Measurements from ENCODE around the gene CDKN1C.

CDKN1C gene

DNA sequence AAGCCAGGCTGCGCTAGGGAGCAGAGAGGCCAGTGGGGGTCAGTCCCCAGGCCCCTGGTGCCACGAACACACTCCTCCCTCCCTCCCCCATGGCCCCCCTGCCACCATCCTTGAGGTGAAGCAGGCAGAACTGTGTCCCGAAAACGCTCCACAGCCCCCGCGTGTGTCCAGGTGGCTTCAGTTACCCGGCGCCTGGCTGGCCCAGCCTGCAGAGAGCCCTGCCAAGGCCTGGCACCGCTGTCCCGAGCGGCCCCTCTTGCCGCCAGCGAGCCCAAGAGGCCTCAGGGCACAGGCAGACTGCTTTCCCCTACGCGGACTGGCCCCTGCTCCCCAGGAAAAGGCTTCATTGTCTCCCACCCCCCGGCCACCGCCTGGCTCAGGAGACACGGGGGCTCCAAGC is 27.7 kb downstream of the CDKN1C start:
- Histone ChIP-seq H3K27me3 (ENCODE audit: insufficient read depth, low read length) (no peaks in the 10 kb centered on the region), H3K4me1 (ENCODE audit: insufficient read depth, low read length) (peaks cover 35% of the 10 kb centered on the region), H2AFZ (ENCODE audit: low read depth, low read length) (no peak overlapping the region), H3K36me3 (ENCODE audit: insufficient read depth, low read length) (no peaks in the 10 kb centered on the region), H3K9me3 (ENCODE audit: low read length) (no peaks in the 10 kb centered on the region), H3K4me3 (ENCODE audit: low read length) (no peak overlapping the region)

DNA sequence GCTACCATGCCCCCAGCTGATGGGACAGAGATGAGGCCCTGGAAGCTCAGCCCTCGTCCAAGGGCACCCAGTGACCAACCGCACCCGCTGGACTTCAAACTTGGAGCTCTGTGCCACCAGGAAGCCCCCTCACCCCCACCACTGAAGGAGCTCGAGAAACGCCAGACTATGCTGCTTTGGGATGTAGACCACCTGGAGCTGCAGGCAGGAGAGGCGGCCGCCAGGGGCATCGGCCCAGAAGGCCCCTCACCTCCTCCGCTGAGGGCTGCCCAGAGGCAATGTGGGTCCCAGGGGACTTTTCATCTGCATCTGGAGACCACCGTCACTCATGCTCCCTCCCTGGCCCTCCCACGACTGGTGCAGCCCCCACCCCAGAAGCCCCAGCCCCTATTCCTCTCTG is 28.3 kb downstream of the CDKN1C start:
- H3K4me1 ChIP-seq (ENCODE audit: insufficient read depth, low read length) = peaks cover 31% of the 10 kb centered on the region
- H3K36me3 ChIP-seq (ENCODE audit: insufficient read depth, low read length) = no peaks in the 10 kb centered on the region
- H3K9me3 ChIP-seq (ENCODE audit: low read length) = no peaks in the 10 kb centered on the region
- H2AFZ ChIP-seq (ENCODE audit: low read depth, low read length) = no peak overlapping the region
- no peak overlapping the region for H3K4me3 ChIP-seq (ENCODE audit: low read length)
- H3K27me3 ChIP-seq (ENCODE audit: insufficient read depth, low read length) = no peaks in the 10 kb centered on the region

DNA sequence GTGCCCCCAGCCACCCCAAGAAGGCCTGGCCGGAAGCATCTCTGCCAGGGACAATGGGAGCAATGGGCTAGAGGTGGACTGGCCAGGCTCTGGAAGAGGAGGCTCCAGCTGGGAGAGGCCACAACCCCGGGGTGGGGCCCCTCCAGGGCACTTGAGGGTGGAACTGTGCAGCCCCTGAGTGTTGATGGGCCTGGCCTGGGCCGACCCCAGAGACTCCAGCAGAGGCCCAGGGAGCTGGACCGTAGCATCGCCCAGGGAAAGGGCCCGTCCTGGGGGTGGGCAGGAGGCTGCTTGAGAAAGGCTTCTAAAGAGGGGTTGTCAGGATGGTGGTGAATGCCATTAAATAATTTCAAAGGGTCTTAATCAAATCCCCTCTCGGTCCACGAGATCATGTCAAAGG is 30.4 kb downstream of the CDKN1C start:
- Histone ChIP-seq H3K4me3 (ENCODE audit: low read length) (no peak overlapping the region), H3K4me1 (ENCODE audit: insufficient read depth, low read length) (peaks cover 31% of the 10 kb centered on the region), H2AFZ (ENCODE audit: low read depth, low read length) (no peak overlapping the region), H3K36me3 (ENCODE audit: insufficient read depth, low read length) (no peaks in the 10 kb centered on the region), H3K9me3 (ENCODE audit: low read length) (no peaks in the 10 kb centered on the region), H3K27me3 (ENCODE audit: insufficient read depth, low read length) (no peaks in the 10 kb centered on the region)

DNA sequence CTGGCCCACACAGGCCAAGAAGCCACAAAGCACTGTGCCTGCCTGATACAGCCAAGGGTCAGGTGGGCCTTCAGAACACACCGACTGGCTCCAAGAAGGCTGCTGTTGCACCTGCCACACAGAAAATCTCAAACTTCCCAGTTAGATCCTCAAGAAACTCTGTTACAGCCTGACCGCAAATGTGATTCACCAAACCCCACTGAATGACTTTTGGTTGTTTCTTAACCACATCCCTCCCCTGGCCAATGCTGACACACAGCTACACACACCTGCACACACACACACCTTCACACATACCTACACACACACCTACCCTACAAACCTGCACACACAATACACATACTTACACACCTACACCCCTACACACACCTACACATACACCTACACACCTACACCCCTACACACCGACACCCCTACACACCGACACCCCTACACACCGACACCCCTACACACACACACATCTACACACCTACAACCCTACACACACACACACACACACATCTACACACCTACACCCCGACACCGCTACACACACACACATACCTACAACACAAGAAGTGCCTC is 31.5 kb downstream of the CDKN1C start:
- H2AFZ ChIP-seq (ENCODE audit: low read depth, low read length) = no peak overlapping the region
- H3K4me1 ChIP-seq (ENCODE audit: insufficient read depth, low read length) = peaks cover 31% of the 10 kb centered on the region
- no peaks in the 10 kb centered on the region for H3K27me3 ChIP-seq (ENCODE audit: insufficient read depth, low read length)
- no peaks in the 10 kb centered on the region for H3K9me3 ChIP-seq (ENCODE audit: low read length)
- no peaks in the 10 kb centered on the region for H3K36me3 ChIP-seq (ENCODE audit: insufficient read depth, low read length)
- no peak overlapping the region for H3K4me3 ChIP-seq (ENCODE audit: low read length)

DNA sequence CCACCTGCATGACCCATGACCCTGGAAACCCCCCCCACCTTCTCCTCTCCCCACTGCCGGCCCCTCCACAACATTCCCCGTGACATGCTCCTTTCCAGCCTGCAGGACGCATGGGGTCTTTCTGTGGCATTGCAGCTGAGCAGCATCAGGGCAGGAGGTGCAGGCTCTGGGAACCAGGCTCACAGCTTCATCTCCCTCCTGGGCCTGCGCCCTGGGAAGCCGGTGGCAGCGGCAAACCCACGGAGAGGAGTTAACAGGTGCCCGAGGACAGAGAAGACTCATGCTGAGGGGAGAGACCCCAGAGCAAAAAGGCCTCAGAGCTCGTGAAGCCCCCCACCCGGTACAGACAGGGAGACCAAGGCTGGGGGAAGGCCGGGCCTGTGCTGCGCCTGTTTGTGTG is 32.2 kb downstream of the CDKN1C start:
- H3K4me3 ChIP-seq (ENCODE audit: low read length) = no peak overlapping the region
- H3K9me3 ChIP-seq (ENCODE audit: low read length) = no peaks in the 10 kb centered on the region
- peaks cover 35% of the 10 kb centered on the region for H3K4me1 ChIP-seq (ENCODE audit: insufficient read depth, low read length)
- no peaks in the 10 kb centered on the region for H3K27me3 ChIP-seq (ENCODE audit: insufficient read depth, low read length)
- no peak overlapping the region for H2AFZ ChIP-seq (ENCODE audit: low read depth, low read length)
- no peaks in the 10 kb centered on the region for H3K36me3 ChIP-seq (ENCODE audit: insufficient read depth, low read length)

DNA sequence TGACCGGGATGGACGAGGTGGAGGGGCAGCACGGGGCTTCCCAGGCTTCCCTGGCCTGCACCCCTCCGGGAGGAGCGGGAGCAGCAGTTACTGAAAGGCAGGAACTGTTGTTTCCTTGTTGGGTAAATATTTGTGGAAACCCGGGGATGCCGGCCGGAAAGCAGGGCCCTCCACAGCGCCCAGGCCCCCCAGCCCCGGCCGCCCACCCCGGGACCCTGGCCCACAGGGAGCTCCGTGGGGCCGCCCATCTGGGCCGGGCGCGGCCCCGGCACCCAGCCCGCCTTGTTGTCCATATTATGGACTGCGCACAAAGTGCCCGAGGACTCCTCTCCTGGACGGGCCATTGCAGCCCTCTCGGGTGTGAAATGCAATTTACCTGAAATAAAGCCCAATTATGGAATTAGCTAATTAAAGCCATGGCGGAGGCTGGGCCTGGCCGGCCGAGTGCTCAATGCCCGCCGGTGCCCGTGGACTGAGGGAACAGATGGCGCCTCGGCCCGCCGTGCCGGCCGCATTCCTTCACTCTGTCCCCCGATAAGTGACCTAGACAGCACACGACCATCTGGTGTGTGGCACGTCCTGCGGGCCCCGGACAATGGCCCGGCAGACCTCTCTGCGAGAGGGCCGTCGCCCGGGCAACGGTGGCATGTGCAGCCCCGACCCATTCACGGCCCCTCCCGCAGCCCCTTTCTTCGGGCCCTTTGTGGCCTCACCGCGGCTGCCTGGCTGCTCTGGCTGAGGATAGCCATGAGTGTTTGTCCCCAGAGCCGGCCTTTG is 35.4 kb downstream of the CDKN1C start:
- Histone ChIP-seq H2AFZ (ENCODE audit: low read depth, low read length) (no peak overlapping the region), H3K4me3 (ENCODE audit: low read length) (no peak overlapping the region), H3K4me1 (ENCODE audit: insufficient read depth, low read length) (peaks cover 31% of the 10 kb centered on the region), H3K9me3 (ENCODE audit: low read length) (no peaks in the 10 kb centered on the region), H3K36me3 (ENCODE audit: insufficient read depth, low read length) (no peaks in the 10 kb centered on the region), H3K27me3 (ENCODE audit: insufficient read depth, low read length) (peaks cover 2% of the 10 kb centered on the region)

DNA sequence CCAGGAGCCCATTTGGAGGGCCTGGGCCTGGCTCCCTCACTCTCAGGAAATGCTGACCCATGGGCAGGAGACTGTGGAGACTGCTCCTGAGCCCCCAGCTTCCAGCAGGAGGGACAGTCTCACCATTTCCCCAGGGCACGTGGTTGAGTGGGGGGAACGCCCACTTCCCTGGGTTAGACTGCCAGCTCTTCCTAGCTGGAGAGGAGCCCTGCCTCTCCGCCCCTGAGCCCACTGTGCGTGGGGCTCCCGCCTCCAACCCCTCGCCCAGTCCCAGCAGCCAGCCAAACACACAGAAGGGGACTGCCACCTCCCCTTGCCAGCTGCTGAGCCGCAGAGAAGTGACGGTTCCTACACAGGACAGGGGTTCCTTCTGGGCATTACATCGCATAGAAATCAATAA is 37.1 kb downstream of the CDKN1C start:
- H3K36me3 ChIP-seq (ENCODE audit: insufficient read depth, low read length) = no peaks in the 10 kb centered on the region
- peaks cover 31% of the 10 kb centered on the region for H3K4me1 ChIP-seq (ENCODE audit: insufficient read depth, low read length)
- no peak overlapping the region for H3K4me3 ChIP-seq (ENCODE audit: low read length)
- H3K9me3 ChIP-seq (ENCODE audit: low read length) = no peaks in the 10 kb centered on the region
- H3K27me3 ChIP-seq (ENCODE audit: insufficient read depth, low read length) = peaks cover 2% of the 10 kb centered on the region
- no peak overlapping the region for H2AFZ ChIP-seq (ENCODE audit: low read depth, low read length)

DNA sequence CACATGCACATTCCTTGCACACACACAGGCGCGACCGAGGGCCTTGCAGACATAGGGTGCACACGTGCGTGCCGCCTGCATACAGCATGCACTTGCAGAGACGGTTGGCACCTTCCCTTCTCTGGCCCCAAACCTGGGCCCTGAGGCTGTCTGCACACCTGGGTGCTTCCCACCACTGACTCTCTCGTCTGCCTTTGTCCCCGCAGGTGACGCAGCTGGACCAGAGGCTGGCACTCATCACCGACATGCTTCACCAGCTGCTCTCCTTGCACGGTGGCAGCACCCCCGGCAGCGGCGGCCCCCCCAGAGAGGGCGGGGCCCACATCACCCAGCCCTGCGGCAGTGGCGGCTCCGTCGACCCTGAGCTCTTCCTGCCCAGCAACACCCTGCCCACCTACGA is 38.0 kb downstream of the CDKN1C start:
- H2AFZ ChIP-seq (ENCODE audit: low read depth, low read length) = no peak overlapping the region
- peaks cover under 1% of the 10 kb centered on the region for H3K9me3 ChIP-seq (ENCODE audit: low read length)
- H3K4me3 ChIP-seq (ENCODE audit: low read length) = no peak overlapping the region
- H3K36me3 ChIP-seq (ENCODE audit: insufficient read depth, low read length) = no peaks in the 10 kb centered on the region
- H3K27me3 ChIP-seq (ENCODE audit: insufficient read depth, low read length) = peaks cover 2% of the 10 kb centered on the region
- peaks cover 31% of the 10 kb centered on the region for H3K4me1 ChIP-seq (ENCODE audit: insufficient read depth, low read length)

DNA sequence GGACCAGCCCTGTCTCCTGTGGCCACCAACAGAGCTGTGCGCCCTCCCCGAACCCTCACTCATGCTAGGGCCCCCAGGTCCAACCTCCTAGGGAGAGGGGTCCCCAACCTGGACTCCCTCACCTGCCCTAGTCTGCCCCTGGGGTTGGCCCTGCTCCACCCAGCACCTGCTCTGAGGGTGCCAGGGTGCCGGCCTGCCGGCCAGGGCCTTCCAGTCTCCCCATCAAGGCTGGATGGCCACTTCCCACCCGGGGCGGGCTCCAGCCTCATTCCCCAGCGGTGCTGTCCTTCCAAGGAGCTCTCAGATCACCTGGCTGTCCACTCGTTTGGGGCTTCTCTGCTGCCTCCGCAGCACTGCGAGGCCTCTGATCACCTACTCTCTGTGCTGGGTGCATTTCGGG is 39.1 kb downstream of the CDKN1C start:
- peaks cover 2% of the 10 kb centered on the region for H3K27me3 ChIP-seq (ENCODE audit: insufficient read depth, low read length)
- H2AFZ ChIP-seq (ENCODE audit: low read depth, low read length) = no peak overlapping the region
- H3K9me3 ChIP-seq (ENCODE audit: low read length) = peaks cover 1% of the 10 kb centered on the region
- H3K4me1 ChIP-seq (ENCODE audit: insufficient read depth, low read length) = peaks cover 28% of the 10 kb centered on the region
- H3K36me3 ChIP-seq (ENCODE audit: insufficient read depth, low read length) = no peaks in the 10 kb centered on the region
- H3K4me3 ChIP-seq (ENCODE audit: low read length) = no peak overlapping the region

DNA sequence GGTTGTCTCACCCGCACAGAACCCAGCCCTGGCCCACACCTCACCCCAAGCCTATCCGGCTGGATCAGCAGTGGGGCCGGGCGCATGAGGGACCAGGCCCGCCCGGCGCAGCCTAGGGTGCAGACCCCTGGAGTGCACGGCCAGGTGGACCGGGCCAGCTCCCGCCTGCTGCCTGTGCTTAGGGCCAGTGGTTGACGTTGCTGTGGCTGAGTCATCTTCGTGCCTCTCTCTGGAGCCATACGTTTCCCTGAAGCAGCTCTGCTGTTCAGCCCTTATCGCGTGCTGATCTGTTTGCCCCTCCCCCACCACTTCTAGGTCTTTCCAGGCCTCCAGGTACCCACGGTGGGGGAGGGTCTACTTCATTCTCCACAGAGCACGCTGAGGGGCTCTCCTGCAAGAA is 39.5 kb downstream of the CDKN1C start:
- H2AFZ ChIP-seq (ENCODE audit: low read depth, low read length) = no peak overlapping the region
- H3K27me3 ChIP-seq (ENCODE audit: insufficient read depth, low read length) = peaks cover 2% of the 10 kb centered on the region
- H3K9me3 ChIP-seq (ENCODE audit: low read length) = peaks cover 1% of the 10 kb centered on the region
- no peak overlapping the region for H3K4me3 ChIP-seq (ENCODE audit: low read length)
- no peaks in the 10 kb centered on the region for H3K36me3 ChIP-seq (ENCODE audit: insufficient read depth, low read length)
- peaks cover 24% of the 10 kb centered on the region for H3K4me1 ChIP-seq (ENCODE audit: insufficient read depth, low read length)

DNA sequence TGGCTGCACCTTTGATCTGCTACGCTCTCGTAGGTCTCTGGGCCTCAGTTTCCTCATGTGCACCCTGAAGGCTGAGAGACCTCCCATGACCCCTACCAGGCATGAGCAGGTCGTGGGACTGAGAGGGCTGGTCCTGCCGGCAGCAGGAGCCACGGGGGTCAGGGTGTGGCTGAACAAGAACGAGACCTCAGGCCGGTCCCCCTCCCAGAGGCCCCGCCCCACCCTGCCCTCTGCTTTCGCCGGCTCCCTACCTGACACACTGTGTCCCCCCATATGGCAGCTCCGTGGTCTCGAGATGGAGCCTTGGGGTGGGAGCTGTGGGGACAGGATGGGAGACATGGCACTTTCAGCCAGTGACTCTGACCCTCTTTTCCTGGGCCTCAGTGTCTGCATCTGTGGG is 40.6 kb downstream of the CDKN1C start:
- Histone ChIP-seq H3K9me3 (ENCODE audit: low read length) (peaks cover 1% of the 10 kb centered on the region), H2AFZ (ENCODE audit: low read depth, low read length) (no peak overlapping the region), H3K36me3 (ENCODE audit: insufficient read depth, low read length) (no peaks in the 10 kb centered on the region), H3K27me3 (ENCODE audit: insufficient read depth, low read length) (peaks cover 2% of the 10 kb centered on the region), H3K4me3 (ENCODE audit: low read length) (no peak overlapping the region), H3K4me1 (ENCODE audit: insufficient read depth, low read length) (peaks cover 16% of the 10 kb centered on the region)

DNA sequence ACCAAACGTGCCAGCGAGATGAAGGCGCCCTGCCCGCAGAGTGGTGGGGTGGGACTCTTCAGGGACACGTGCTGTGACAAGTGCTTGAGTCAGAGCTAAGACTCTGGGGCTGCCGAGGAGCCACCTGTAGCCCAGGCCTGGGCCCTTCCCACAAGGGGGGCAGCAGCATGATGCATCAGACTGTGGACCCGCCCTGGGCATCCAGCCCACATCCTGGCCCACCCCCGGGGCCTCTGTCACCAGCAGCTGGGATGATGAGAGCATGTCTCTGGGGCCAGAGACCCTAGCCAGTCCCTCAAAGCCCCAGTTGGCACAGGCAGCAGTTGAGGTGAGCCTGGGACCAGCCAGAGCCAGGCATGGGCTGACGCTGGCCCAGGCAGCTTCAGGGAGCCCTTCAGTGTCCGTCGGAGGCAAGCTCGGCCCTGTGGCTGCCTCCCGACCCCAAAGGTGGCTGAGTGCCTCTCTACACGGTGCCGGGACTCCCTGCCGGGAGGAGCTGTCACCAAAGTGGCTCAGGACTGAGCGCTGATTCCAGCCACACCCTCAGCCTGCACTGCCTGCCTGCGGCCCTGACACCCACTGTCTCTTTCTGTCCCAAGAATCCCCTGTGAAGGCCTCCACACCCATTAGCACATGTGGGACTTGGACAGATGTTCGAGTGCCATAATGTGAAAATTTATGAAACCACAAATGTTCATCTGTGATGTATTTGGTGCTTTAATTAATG is 41.3 kb downstream of the CDKN1C start:
- no peak overlapping the region for H2AFZ ChIP-seq (ENCODE audit: low read depth, low read length)
- H3K4me3 ChIP-seq (ENCODE audit: low read length) = no peak overlapping the region
- peaks cover 2% of the 10 kb centered on the region for H3K27me3 ChIP-seq (ENCODE audit: insufficient read depth, low read length)
- H3K9me3 ChIP-seq (ENCODE audit: low read length) = peaks cover 1% of the 10 kb centered on the region
- no peaks in the 10 kb centered on the region for H3K36me3 ChIP-seq (ENCODE audit: insufficient read depth, low read length)
- H3K4me1 ChIP-seq (ENCODE audit: insufficient read depth, low read length) = peaks cover 17% of the 10 kb centered on the region

DNA sequence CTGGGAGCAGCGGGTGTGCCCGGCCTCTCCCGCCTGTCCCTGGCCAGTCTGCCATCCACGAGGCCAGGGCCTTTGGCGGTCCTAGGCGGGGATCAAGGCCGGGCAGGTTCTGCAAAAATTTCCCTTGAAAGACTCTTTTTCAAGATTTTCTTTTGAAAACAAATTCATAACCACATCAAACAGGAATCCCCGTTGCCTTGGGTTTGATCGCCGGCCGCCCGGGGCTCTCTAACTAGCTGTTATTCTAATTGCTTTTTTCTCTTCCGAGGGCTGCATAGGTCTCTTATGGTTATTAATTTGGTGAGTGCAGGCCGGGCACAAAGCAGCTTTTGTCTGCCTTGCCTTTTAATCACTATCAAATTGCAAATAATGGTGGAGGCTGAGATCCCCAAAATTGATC is 42.0 kb downstream of the CDKN1C start:
- H2AFZ ChIP-seq (ENCODE audit: low read depth, low read length) = no peak overlapping the region
- H3K9me3 ChIP-seq (ENCODE audit: low read length) = peaks cover 1% of the 10 kb centered on the region
- H3K4me1 ChIP-seq (ENCODE audit: insufficient read depth, low read length) = peaks cover 12% of the 10 kb centered on the region
- H3K27me3 ChIP-seq (ENCODE audit: insufficient read depth, low read length) = peaks cover 2% of the 10 kb centered on the region
- H3K36me3 ChIP-seq (ENCODE audit: insufficient read depth, low read length) = no peaks in the 10 kb centered on the region
- H3K4me3 ChIP-seq (ENCODE audit: low read length) = no peak overlapping the region

Data from neuron (in vitro differentiated cells).